ENCODE results near the gene NMRK2.

Gene NMRK2

DNA sequence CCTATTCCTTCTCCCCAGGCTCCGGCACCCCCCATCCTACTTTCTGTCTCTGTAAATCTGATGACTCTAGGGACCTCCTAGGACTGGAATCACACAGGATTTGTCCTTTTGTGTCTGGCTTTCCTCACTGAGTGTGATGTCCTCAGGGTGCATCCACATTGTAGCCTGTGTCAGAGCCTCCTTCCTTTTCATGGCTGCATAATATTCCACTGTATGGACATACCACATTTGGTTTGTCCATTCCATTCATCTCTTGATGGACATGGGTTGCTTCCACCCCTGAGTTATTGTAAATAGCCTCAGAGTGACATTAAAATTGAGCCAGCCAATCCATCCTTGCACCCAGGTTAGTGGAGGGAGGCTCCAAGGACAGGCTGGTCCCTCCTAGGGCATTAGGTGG lies 22.8 kb upstream of the NMRK2 start:
- no peak overlapping the region for H3K23ac ChIP-seq (ENCODE audit: low read length)

DNA sequence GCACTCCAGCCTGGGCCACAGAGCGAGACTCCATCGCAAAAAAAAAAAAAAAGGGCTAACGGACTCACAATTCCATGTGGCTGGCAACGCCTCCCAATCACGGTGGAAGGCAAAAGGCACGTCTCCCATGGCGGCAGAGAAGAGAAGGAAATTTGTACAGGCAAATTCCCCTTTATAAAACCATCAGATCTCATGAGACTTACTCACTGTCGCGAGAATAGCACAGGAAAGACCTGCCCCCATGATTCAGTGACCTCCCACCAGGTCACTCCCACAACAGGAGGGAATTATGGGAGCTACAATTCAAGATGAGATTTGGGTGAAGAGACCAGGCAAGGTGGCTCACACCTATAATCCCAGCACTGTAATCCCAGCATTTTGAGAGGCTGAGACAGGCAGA lies 18.7 kb upstream of the NMRK2 start:
- Histone ChIP-seq H4K91ac (ENCODE audit: low read depth, low read length) (no peak overlapping the region), H4K8ac (ENCODE audit: low read depth, low read length) (no peak overlapping the region), H3K9me3 (ENCODE audit: insufficient read depth, low read depth, low read length) (peaks cover 7% of the 10 kb centered on the region), H3K4me2 (ENCODE audit: low read length) (no peak overlapping the region), H3K4me3 (ENCODE audit: low read depth, low read length) (no peak overlapping the region), H3K9ac (ENCODE audit: low read length) (no peak overlapping the region), H3K79me2 (ENCODE audit: control insufficient read depth, insufficient read depth, low read length, poor library complexity) (no peaks in the 10 kb centered on the region), H3K79me1 (ENCODE audit: low read length) (no peaks in the 10 kb centered on the region), H3K14ac (ENCODE audit: low read length) (no peak overlapping the region), H3K4me1 (ENCODE audit: control insufficient read depth in 1 of 2, insufficient read depth in 2 of 2, low read length in 2 of 2) (no peaks in the 10 kb centered on the region), H2BK120ac (ENCODE audit: insufficient read depth, low read length, poor library complexity) (no peak overlapping the region), H3K27me3 (ENCODE audit: insufficient read depth, low read length) (no peaks in the 10 kb centered on the region), H3K4ac (ENCODE audit: low read depth, low read length) (no peak overlapping the region), H4K12ac (ENCODE audit: low read depth, low read length) (no peak overlapping the region), H2BK5ac (ENCODE audit: low read depth, low read length, poor library complexity) (no peak overlapping the region), H3K18ac (ENCODE audit: low read length) (no peak overlapping the region), H3K36me3 (ENCODE audit: control insufficient read depth in 1 of 2, insufficient read depth in 2 of 2, low read length in 2 of 2) (no peaks in the 10 kb centered on the region), H2BK12ac (ENCODE audit: low read length) (no peak overlapping the region), H2AFZ (ENCODE audit: insufficient read depth, low read length, poor library complexity) (no peak overlapping the region), H3K23ac (ENCODE audit: low read length) (no peak overlapping the region), H3K27ac (ENCODE audit: low read depth, low read length) (no peak overlapping the region), H2AK5ac (ENCODE audit: low read length) (no peak overlapping the region)
- DNase-seq: no peak
- WGBS (ENCODE audit: extremely low coverage, insufficient coverage, insufficient read length): no CpG with 5 or more reads among the region's 9 CpGs

More for the DNA sequence above, 22.8 kb upstream of the NMRK2 start:
- no peak overlapping the region for H3K14ac ChIP-seq (ENCODE audit: low read length)
- H3K9me3 ChIP-seq (ENCODE audit: insufficient read depth, low read depth, low read length): peaks cover 7% of the 10 kb centered on the region
- no peak overlapping the region for H2BK120ac ChIP-seq (ENCODE audit: insufficient read depth, low read length, poor library complexity)
- H3K9ac ChIP-seq (ENCODE audit: low read length): no peak overlapping the region
- no peak overlapping the region for H3K27ac ChIP-seq (ENCODE audit: low read depth, low read length)
- no peaks in the 10 kb centered on the region for H3K36me3 ChIP-seq (ENCODE audit: control insufficient read depth in 1 of 2, insufficient read depth in 2 of 2, low read length in 2 of 2)
- H3K4ac ChIP-seq (ENCODE audit: low read depth, low read length): no peak overlapping the region
- no peaks in the 10 kb centered on the region for H3K4me1 ChIP-seq (ENCODE audit: control insufficient read depth in 1 of 2, insufficient read depth in 2 of 2, low read length in 2 of 2)
- H3K79me1 ChIP-seq (ENCODE audit: low read length): no peaks in the 10 kb centered on the region
- DNase-seq: no peak
- H2BK12ac ChIP-seq (ENCODE audit: low read length): no peak overlapping the region
- no peaks in the 10 kb centered on the region for H3K79me2 ChIP-seq (ENCODE audit: control insufficient read depth, insufficient read depth, low read length, poor library complexity)
- H4K91ac ChIP-seq (ENCODE audit: low read depth, low read length): no peak overlapping the region
- no peak overlapping the region for H2AFZ ChIP-seq (ENCODE audit: insufficient read depth, low read length, poor library complexity)
- no peak overlapping the region for H2AK5ac ChIP-seq (ENCODE audit: low read length)
- no peak overlapping the region for H4K8ac ChIP-seq (ENCODE audit: low read depth, low read length)
- H4K12ac ChIP-seq (ENCODE audit: low read depth, low read length): no peak overlapping the region
- H3K4me3 ChIP-seq (ENCODE audit: low read depth, low read length): no peak overlapping the region
- no peaks in the 10 kb centered on the region for H3K27me3 ChIP-seq (ENCODE audit: insufficient read depth, low read length)
- no peak overlapping the region for H3K4me2 ChIP-seq (ENCODE audit: low read length)
- no CpG with 5 or more reads among the region's 1 CpG for WGBS (ENCODE audit: extremely low coverage, insufficient coverage, insufficient read length)
- no peak overlapping the region for H2BK5ac ChIP-seq (ENCODE audit: low read depth, low read length, poor library complexity)
- no peak overlapping the region for H3K18ac ChIP-seq (ENCODE audit: low read length)

DNA sequence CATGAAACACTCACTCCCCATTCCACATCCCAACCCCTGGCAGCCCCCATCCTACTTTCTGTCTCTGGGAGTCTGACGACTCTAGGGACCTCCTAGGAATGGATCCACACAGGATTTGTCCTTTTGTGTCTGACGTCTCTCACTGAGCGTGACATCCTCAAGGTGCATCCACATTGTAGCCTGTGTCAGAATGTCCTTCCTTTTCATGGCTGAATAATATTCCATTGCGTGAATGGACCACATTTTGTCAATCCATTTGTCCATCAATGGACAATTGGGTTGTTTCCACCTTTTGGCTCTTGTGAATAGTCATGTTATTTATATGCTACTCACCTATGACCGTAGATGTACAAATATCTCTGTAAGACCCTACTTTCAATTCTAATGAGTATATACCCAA lies 16.8 kb upstream of the NMRK2 start:
- no peak overlapping the region for H3K4ac ChIP-seq (ENCODE audit: low read depth, low read length)
- H3K9me3 ChIP-seq (ENCODE audit: insufficient read depth, low read depth, low read length): peaks cover 4% of the 10 kb centered on the region
- H3K79me2 ChIP-seq (ENCODE audit: control insufficient read depth, insufficient read depth, low read length, poor library complexity): no peaks in the 10 kb centered on the region
- H3K27ac ChIP-seq (ENCODE audit: low read depth, low read length): no peak overlapping the region
- no peaks in the 10 kb centered on the region for H3K4me1 ChIP-seq (ENCODE audit: control insufficient read depth in 1 of 2, insufficient read depth in 2 of 2, low read length in 2 of 2)
- no peaks in the 10 kb centered on the region for H3K79me1 ChIP-seq (ENCODE audit: low read length)
- H3K23ac ChIP-seq (ENCODE audit: low read length): no peak overlapping the region
- no peak overlapping the region for H2BK120ac ChIP-seq (ENCODE audit: insufficient read depth, low read length, poor library complexity)
- no peak overlapping the region for H2AFZ ChIP-seq (ENCODE audit: insufficient read depth, low read length, poor library complexity)
- DNase-seq: no peak
- no peak overlapping the region for H3K9ac ChIP-seq (ENCODE audit: low read length)
- no peak overlapping the region for H4K8ac ChIP-seq (ENCODE audit: low read depth, low read length)
- H3K14ac ChIP-seq (ENCODE audit: low read length): no peak overlapping the region
- H3K18ac ChIP-seq (ENCODE audit: low read length): no peak overlapping the region
- H3K4me3 ChIP-seq (ENCODE audit: low read depth, low read length): no peak overlapping the region
- H3K27me3 ChIP-seq (ENCODE audit: insufficient read depth, low read length): no peaks in the 10 kb centered on the region
- H2AK5ac ChIP-seq (ENCODE audit: low read length): no peak overlapping the region
- WGBS (ENCODE audit: extremely low coverage, insufficient coverage, insufficient read length): no CpG with 5 or more reads among the region's 5 CpGs
- no peak overlapping the region for H4K91ac ChIP-seq (ENCODE audit: low read depth, low read length)
- H4K12ac ChIP-seq (ENCODE audit: low read depth, low read length): no peak overlapping the region
- no peaks in the 10 kb centered on the region for H3K36me3 ChIP-seq (ENCODE audit: control insufficient read depth in 1 of 2, insufficient read depth in 2 of 2, low read length in 2 of 2)
- no peak overlapping the region for H2BK12ac ChIP-seq (ENCODE audit: low read length)
- no peak overlapping the region for H2BK5ac ChIP-seq (ENCODE audit: low read depth, low read length, poor library complexity)
- H3K4me2 ChIP-seq (ENCODE audit: low read length): no peak overlapping the region

DNA sequence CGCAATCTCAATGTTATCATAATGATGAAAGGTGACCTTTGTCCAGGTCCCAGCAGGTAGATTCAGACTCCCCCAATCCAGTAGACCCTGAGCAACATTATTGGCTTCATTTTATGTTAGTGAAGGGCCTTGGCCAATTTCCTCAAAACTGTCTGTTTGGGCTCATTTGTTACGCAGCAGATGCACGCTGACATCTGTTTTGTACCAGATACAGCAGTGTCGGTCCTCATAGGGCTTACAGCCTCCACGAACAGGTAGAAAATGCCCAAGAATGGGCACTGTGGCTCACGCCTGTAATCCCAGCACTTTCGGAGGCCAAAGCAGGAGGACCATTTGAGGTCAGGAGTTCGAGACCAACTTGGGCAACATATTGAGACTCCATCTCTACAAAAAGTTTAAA lies 13.1 kb upstream of the NMRK2 start:
- Histone ChIP-seq H4K8ac (ENCODE audit: low read depth, low read length) (no peak overlapping the region), H2AK5ac (ENCODE audit: low read length) (no peak overlapping the region), H4K12ac (ENCODE audit: low read depth, low read length) (no peak overlapping the region), H2AFZ (ENCODE audit: insufficient read depth, low read length, poor library complexity) (no peak overlapping the region), H3K27ac (ENCODE audit: low read depth, low read length) (no peak overlapping the region), H3K27me3 (ENCODE audit: insufficient read depth, low read length) (no peaks in the 10 kb centered on the region), H4K91ac (ENCODE audit: low read depth, low read length) (no peak overlapping the region), H3K4me1 (ENCODE audit: control insufficient read depth in 1 of 2, insufficient read depth in 2 of 2, low read length in 2 of 2) (no peaks in the 10 kb centered on the region), H3K9me3 (ENCODE audit: insufficient read depth, low read depth, low read length) (peaks cover 9% of the 10 kb centered on the region), H3K18ac (ENCODE audit: low read length) (no peak overlapping the region), H3K79me2 (ENCODE audit: control insufficient read depth, insufficient read depth, low read length, poor library complexity) (no peaks in the 10 kb centered on the region), H2BK12ac (ENCODE audit: low read length) (no peak overlapping the region), H3K4ac (ENCODE audit: low read depth, low read length) (no peak overlapping the region), H3K23ac (ENCODE audit: low read length) (no peak overlapping the region), H3K4me2 (ENCODE audit: low read length) (no peak overlapping the region), H2BK120ac (ENCODE audit: insufficient read depth, low read length, poor library complexity) (no peak overlapping the region), H3K36me3 (ENCODE audit: control insufficient read depth in 1 of 2, insufficient read depth in 2 of 2, low read length in 2 of 2) (no peaks in the 10 kb centered on the region), H3K4me3 (ENCODE audit: low read depth, low read length) (peak overlapping the region; percentile 36), H3K14ac (ENCODE audit: low read length) (no peak overlapping the region), H3K79me1 (ENCODE audit: low read length) (no peaks in the 10 kb centered on the region), H2BK5ac (ENCODE audit: low read depth, low read length, poor library complexity) (no peak overlapping the region), H3K9ac (ENCODE audit: low read length) (no peak overlapping the region)
- no peak for DNase-seq
- no CpG with 5 or more reads among the region's 8 CpGs for WGBS (ENCODE audit: extremely low coverage, insufficient coverage, insufficient read length)
